ENCODE measurements around the gene RTF2. TPM values are rescaled to one million over a fixed set of nuclear protein-coding genes. Genes with fewer than 3 reads are reported as not detected.

The RTF2 gene
- total RNA-seq, 1 donor = 49.7 TPM

DNA sequence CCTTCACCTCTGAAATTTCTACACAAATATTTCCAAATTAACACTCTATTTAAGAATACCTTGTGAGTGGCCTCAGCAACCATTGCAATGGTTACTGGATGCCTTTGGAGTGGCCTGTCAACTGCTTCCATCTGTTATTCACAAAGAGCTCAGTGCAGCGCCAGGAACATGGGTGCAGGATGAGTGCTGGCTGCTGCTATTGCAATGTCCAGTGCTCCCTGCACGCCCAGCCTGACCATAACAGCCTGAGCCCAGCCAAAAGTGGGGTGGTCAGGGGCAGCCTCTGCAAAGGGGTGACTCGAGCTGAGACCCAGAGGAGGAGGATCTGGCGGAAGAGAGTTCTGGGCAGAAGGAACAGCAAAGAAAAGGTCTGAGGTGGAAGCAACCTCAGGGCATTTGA is 38.0 kb upstream of the RTF2 start:
- Histone ChIP-seq H3K4me3 (ENCODE audit: low read length) (no peak overlapping the region), H3K9me3 (ENCODE audit: low read depth, low read length) (no peaks in the 10 kb centered on the region), H3K4me1 (ENCODE audit: insufficient read depth, low read length) (peaks cover 55% of the 10 kb centered on the region), H3K27me3 (ENCODE audit: insufficient read depth, low read length) (peaks cover 14% of the 10 kb centered on the region)

DNA sequence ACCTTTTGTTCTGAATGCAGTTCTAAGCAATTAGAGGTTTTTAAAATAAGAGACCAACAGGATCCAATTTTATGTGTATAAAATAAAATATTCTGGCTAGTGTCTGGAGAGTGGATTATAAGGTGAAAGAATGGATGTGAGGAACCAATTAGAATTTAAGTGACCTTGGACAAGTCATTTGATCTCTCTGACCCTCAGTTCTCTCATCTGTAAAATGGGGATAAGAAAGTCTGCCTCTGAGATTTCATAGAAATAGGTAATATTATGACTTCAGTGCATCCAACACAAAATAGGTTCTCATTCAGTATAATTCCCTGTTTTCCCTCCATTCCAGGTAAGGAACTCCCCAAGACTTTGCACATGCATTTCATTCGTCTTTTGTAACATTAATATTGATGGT is 37.5 kb upstream of the RTF2 start:
- peaks cover 55% of the 10 kb centered on the region for H3K4me1 ChIP-seq (ENCODE audit: insufficient read depth, low read length)
- H3K9me3 ChIP-seq (ENCODE audit: low read depth, low read length) = no peaks in the 10 kb centered on the region
- peaks cover 14% of the 10 kb centered on the region for H3K27me3 ChIP-seq (ENCODE audit: insufficient read depth, low read length)
- H3K4me3 ChIP-seq (ENCODE audit: low read length) = no peak overlapping the region

DNA sequence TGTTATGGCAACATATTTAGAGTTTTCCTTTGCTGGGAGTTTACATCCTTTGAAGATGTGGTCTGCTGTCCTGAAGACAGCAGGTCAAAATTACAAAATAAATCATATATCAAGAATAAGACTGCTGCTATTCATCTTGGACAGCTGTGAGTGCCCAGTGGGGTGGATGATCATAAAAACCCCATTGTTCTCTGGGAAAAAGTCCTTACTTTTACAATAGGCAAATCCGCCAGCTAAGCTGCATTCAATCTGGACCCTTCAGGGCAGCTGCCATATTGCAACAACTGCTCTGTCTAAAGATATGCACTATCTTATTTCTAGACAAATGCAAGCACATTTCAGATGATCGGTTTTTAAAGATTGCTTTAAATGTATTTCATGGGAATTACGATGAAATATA is 37.0 kb upstream of the RTF2 start:
- no peak overlapping the region for H3K4me3 ChIP-seq (ENCODE audit: low read length)
- no peaks in the 10 kb centered on the region for H3K9me3 ChIP-seq (ENCODE audit: low read depth, low read length)
- peaks cover 54% of the 10 kb centered on the region for H3K4me1 ChIP-seq (ENCODE audit: insufficient read depth, low read length)

DNA sequence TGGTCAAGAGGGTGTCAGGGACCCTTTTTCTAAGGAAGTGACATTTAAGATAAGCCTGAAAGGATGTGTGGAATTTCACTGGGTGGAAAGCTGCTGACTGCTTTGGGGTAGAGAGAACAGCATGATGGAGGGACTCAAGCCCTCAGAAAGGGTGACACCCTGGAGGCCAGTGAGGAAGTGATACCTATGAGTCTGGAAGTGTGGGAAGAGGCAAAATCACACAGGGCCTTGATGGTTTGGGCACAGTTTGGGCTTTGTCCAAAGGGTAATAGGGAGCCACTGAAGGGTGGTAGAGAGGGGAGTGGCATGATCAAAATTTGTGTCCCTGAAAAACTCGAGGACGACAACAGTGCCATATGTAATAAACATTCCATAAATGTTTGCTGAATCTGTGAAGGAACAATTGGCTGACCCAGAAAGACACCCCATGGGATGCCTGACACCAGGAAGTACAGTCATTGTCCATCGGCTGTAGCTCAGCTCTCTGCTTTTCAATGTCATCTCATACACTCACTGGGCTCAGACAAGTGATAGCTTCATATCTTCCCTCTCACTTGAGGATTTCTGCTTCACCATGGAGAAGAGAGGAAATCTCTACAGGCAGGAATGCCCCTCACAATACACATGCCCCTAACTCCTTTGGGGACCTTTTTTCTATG is 35.1 kb upstream of the RTF2 start:
- Histone ChIP-seq H3K4me1 (ENCODE audit: insufficient read depth, low read length) (peaks cover 35% of the 10 kb centered on the region), H3K27me3 (ENCODE audit: insufficient read depth, low read length) (peaks cover 14% of the 10 kb centered on the region), H3K9me3 (ENCODE audit: low read depth, low read length) (no peaks in the 10 kb centered on the region), H3K4me3 (ENCODE audit: low read length) (no peak overlapping the region)

More for the DNA sequence above, 37.0 kb upstream of the RTF2 start:
- peaks cover 14% of the 10 kb centered on the region for H3K27me3 ChIP-seq (ENCODE audit: insufficient read depth, low read length)

DNA sequence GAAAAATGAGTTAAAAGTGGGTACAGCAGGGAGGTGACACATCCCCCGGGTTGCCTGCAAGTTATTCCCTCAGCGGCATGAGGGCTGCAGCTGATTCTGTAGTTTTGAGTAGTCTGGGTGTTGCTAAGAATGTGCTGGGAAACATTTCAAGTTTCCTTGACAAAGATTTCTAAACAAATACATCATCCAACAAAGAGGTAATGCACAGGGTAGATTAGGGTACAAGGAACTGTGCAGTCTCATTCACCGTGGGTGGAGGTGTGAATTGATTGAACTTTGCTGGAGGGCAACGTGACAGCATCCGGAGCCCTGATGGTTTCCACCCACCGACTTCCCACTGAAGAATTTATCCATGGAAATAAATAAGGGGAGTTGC is 34.6 kb upstream of the RTF2 start:
- Histone ChIP-seq H3K4me1 (ENCODE audit: insufficient read depth, low read length) (peaks cover 35% of the 10 kb centered on the region), H3K27me3 (ENCODE audit: insufficient read depth, low read length) (peaks cover 14% of the 10 kb centered on the region)

DNA sequence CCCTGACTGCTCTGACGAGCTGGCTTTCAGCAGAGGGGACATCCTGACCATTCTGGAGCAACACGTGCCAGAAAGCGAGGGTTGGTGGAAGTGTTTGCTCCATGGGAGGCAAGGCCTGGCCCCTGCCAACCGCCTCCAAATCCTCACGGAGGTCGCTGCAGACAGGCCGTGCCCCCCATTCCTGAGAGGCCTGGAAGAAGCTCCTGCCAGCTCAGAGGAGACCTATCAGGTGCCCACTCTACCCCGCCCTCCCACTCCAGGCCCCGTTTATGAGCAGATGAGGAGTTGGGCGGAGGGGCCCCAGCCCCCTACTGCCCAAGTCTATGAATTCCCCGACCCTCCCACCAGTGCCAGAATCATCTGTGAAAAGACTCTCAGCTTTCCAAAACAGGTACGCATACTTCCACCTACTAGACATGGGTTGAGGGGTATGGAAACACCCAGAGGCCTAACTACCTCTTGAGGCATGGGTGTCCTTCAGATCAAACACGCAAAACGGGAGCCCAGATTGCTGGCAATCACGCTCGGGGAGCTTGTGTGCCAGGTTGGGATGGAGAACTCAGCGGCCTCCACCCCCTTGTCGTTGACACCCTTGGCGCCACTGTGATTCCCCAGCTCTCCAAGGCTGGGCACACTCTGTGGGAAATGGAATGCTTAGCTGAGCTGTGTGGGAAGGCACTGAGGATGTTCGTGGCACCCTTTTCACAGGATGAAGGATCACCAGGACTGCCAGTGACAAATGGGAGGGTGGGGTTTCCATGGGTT is 31.0 kb upstream of the RTF2 start:
- Histone ChIP-seq H3K4me3 (ENCODE audit: low read length) (no peak overlapping the region), H3K4me1 (ENCODE audit: insufficient read depth, low read length) (peaks cover 50% of the 10 kb centered on the region), H3K9me3 (ENCODE audit: low read depth, low read length) (no peaks in the 10 kb centered on the region)

More for the DNA sequence above, 34.6 kb upstream of the RTF2 start:
- no peak overlapping the region for H3K4me3 ChIP-seq (ENCODE audit: low read length)
- H3K9me3 ChIP-seq (ENCODE audit: low read depth, low read length) = no peaks in the 10 kb centered on the region

DNA sequence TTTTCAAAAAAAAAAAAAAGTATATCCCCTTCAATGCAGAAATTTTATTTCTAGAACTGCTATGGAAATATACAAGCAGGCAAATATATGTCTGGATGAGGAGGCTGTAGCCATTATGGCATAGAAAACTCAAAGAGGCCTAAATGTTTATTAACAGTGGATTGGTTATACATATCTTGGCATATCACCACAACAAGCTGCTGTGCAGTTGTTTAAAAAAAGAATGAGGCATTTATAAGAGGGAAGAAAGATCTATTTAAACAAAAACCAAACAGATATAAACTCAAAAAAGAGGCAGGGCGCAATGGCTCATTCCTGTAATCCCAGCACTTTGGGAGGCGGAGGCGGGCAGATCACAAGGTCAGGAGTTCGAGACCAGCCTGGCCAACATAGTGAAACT is 30.1 kb upstream of the RTF2 start:
- H3K27me3 ChIP-seq (ENCODE audit: insufficient read depth, low read length) = peaks cover 5% of the 10 kb centered on the region
- H3K4me1 ChIP-seq (ENCODE audit: insufficient read depth, low read length) = peaks cover 53% of the 10 kb centered on the region
- H3K4me3 ChIP-seq (ENCODE audit: low read length) = no peak overlapping the region
- no peaks in the 10 kb centered on the region for H3K9me3 ChIP-seq (ENCODE audit: low read depth, low read length)

More for the DNA sequence above, 31.0 kb upstream of the RTF2 start:
- H3K27me3 ChIP-seq (ENCODE audit: insufficient read depth, low read length) = peaks cover 5% of the 10 kb centered on the region

DNA sequence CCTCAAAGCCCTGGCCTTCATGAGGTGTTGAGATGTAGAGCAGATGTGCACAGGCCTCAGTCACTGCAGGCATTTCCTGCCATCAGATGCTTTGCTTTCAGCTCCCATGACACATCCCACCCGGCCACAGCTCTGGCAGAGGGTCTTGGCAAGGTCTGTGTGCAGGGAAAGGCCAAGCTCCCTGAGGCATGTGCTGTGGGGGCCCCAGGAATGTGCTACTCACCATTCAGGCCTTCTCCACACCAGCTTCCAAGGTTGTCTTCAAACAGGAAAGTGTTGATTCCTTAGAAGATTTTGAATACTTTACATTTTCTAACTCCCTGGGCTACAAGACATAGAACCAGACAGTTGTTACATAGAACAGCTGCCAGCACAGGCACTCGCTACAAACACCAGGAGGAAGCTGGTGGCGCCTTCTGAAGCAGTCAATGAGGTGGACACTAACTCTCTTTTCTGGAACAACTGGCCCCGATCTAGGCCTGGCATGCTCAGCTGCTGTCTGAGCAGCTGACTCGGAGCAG is 28.6 kb upstream of the RTF2 start:
- H3K9me3 ChIP-seq (ENCODE audit: low read depth, low read length) = no peaks in the 10 kb centered on the region
- peaks cover 45% of the 10 kb centered on the region for H3K4me1 ChIP-seq (ENCODE audit: insufficient read depth, low read length)
- H3K27me3 ChIP-seq (ENCODE audit: insufficient read depth, low read length) = no peaks in the 10 kb centered on the region
- no peak overlapping the region for H3K4me3 ChIP-seq (ENCODE audit: low read length)

DNA sequence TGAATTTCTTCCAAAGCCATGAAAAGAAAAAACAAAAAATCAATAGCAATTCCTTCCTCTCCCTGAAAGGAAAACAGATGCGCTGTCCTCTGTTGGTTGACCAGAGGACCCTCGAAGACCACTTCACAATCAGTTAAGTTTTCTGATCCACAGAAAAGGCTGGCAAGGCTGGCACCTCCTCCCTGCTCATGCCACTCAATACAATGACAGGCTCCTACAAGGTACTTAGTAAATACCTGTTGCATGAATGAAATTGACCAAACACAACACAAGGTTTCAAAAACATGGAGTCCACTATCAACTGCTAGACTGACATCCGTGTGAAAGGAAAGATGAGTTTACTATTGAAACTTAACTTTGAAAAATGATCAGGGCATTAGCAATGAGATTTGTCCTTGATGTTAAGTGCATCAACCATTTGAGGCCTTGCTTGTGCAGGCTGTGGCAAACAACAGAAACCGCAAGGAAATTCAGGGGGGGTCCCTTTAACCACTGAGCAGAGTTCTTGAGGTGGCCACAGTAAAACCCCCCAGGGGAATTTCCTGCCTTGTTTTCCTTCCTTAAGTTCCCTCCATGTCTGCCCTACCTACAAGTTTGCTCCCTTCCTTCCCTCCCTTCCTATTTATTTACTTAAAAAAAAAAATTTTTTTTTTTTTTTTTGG is 27.9 kb upstream of the RTF2 start:
- Histone ChIP-seq H3K9me3 (ENCODE audit: low read depth, low read length) (no peaks in the 10 kb centered on the region), H3K4me1 (ENCODE audit: insufficient read depth, low read length) (peaks cover 45% of the 10 kb centered on the region), H3K4me3 (ENCODE audit: low read length) (no peak overlapping the region), H3K27me3 (ENCODE audit: insufficient read depth, low read length) (no peaks in the 10 kb centered on the region)

DNA sequence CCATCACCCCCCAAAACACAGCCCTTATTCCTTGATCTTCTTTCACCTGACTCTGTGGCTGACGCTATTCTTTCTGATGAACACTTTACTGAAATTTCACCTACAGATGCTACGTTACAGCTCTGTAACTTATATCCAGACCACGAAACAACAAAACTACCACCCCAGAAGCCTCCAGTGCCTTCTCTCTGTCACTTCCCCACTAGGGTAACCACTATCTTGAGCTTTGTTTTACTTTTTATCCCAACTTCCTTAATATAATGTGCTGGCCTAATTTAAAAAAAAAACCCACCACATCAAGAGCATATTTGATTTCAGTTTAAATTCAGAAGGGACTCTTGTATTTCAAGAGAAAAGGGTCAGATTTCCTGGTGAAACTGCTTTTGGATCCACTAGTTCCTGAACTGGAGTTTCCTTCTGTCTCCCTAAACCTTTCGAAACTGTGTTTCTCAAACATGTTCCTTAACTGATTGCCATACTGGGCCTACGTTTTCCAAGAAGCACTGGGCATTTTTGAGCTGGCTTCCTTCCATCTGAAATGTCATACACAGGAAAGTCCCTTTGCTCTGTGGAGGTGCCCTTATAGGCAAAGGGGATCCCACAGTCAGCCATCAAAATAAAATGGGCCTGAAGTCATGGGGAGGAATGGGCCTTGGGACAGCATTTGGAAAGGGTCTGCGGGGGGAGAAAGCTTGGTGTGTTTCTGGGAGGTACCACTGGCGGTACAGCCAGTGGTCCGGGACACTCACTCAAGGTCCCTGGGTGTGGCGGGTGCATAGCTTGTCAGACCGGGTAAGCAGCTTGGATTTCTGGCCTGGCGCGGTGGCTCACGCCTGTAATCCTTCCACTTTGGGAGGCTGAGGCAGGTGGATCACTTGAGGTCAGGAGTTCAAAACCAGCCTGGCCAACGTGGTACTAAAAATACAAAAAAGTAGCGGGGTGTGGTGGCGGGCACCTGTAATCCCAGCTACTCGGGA is 25.8 kb upstream of the RTF2 start:
- Histone ChIP-seq H3K27me3 (ENCODE audit: insufficient read depth, low read length) (no peaks in the 10 kb centered on the region), H3K4me1 (ENCODE audit: insufficient read depth, low read length) (peaks cover 45% of the 10 kb centered on the region), H3K9me3 (ENCODE audit: low read depth, low read length) (no peaks in the 10 kb centered on the region), H3K4me3 (ENCODE audit: low read length) (no peak overlapping the region)

DNA sequence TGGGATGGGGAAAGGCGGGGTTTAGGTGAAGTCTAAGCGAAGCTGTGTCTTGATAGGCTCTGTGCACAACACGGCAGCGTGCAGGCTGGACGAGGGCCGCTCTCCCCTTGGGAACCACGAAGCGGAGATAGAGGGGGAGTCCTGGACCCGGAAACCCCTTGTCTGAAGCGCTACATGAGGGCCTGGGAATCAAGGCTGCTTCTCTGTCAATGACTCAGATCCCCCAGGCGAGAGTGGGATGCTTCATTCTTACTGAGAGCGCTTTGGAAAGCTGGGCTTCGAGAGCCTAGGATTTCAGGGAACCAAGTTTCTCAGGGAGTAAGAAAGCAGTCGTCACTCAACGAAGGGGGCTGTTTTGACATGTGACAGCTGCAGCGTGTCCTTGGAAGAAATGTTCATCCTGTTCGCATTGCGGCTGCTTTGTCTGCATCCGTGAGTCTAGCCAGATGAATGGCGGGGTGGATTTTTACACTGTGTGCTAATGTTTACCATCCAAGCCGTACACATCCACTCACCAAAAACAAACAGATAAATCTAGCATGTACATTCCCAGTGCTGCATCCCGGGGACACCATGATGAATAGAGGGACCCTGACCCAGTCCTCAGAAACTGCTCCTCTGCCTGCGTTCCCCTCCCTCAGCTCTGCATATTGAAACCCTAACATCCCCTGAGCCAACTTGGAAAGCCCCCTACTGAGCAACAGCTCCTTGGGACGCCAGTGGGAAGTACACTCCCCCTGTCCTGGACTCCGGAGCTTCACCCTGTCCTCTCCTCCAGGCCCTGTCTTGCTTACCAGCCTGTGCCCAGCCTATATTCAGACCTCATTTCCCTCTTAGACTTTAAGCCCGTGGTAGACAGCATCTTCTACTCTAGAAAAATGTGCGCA is 24.5 kb upstream of the RTF2 start:
- peaks cover 40% of the 10 kb centered on the region for H3K4me1 ChIP-seq (ENCODE audit: insufficient read depth, low read length)
- no peaks in the 10 kb centered on the region for H3K27me3 ChIP-seq (ENCODE audit: insufficient read depth, low read length)
- no peak overlapping the region for H3K4me3 ChIP-seq (ENCODE audit: low read length)
- H3K9me3 ChIP-seq (ENCODE audit: low read depth, low read length) = no peaks in the 10 kb centered on the region

DNA sequence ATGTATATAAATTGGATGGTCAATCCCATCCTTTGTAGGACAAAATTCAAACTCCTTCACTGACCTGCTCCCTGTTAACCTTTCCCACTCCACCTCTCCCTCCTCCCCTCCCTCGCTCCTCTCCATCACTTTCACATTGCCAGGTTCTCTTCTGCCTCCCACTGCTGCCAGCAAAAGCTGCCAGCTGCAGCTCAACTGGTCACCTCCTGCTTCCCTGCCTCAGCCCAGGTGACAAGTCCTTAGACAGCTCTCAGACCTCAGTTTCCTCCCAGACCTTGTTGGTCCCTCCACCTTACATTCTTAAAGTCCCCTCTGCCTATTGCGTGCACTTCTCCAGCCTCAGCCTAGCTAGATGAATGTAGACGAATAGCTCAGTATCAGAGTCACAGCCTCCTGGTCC is 23.3 kb upstream of the RTF2 start:
- no peak overlapping the region for H3K4me3 ChIP-seq (ENCODE audit: low read length)
- H3K27me3 ChIP-seq (ENCODE audit: insufficient read depth, low read length) = no peaks in the 10 kb centered on the region
- H3K4me1 ChIP-seq (ENCODE audit: insufficient read depth, low read length) = peaks cover 28% of the 10 kb centered on the region
- H3K9me3 ChIP-seq (ENCODE audit: low read depth, low read length) = no peaks in the 10 kb centered on the region

DNA sequence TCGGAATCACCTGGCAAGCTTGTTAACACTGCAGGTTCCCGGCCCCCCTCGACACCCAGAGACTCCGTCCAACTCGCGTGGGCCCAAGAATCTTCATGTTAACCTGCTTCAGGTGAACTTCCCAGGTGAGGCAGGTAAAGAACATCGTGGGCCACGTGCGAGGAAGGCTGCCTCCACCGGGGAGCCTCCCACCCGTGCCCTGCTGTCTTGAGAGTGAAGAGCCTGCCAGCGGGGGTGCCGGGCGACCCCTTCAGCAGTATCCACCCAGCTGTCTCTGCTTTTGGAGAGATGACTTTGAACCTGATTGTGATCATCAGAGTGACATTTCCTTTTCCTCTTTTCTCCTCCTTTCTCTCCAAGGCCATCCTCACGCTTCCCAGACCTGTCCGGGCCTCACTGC is 22.9 kb upstream of the RTF2 start:
- peaks cover 24% of the 10 kb centered on the region for H3K4me1 ChIP-seq (ENCODE audit: insufficient read depth, low read length)
- no peak overlapping the region for H3K4me3 ChIP-seq (ENCODE audit: low read length)
- no peaks in the 10 kb centered on the region for H3K9me3 ChIP-seq (ENCODE audit: low read depth, low read length)
- H3K27me3 ChIP-seq (ENCODE audit: insufficient read depth, low read length) = no peaks in the 10 kb centered on the region

DNA sequence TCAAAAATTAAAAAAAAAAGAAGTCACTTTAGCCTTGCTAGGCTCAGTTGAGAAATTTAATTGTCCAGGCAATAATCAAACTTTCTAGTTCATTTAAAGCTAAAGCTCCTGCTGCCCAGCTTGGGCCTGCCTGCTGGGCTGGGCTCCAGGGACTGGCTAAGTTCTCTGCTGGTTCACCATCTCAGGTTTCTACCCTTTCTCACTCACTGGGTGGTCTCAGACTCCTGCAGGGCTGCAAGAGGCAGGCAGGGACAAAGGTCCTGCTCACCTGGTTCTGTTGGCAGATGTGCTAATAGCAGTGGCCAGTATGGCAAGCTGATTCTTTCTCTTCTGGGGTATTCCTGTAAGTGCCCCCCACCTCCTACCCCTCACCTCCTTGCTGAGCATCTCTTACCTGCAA is 21.2 kb upstream of the RTF2 start:
- Histone ChIP-seq H3K27me3 (ENCODE audit: insufficient read depth, low read length) (no peaks in the 10 kb centered on the region), H3K9me3 (ENCODE audit: low read depth, low read length) (no peaks in the 10 kb centered on the region), H3K4me3 (ENCODE audit: low read length) (no peak overlapping the region), H3K4me1 (ENCODE audit: insufficient read depth, low read length) (peaks cover 8% of the 10 kb centered on the region)
